Keratinocyte (primary cell): ENCODE results near the gene SH3BGRL3. TPM values are rescaled to one million over a fixed set of nuclear protein-coding genes. Genes with fewer than 3 reads are reported as not detected.
"Not testable (repeated sequence)": the region's sequence is repeated elsewhere in the genome, so short reads cannot be mapped to it uniquely, and the experiment has no call there.

Source experiments
- DNase-seq: peaks from one replicate; pipeline ENCODE4 v3.0.0-alpha.2; 2011; ENCODE audit warnings: low read depth, missing footprints, low spot score
- FAIRE-seq: peaks from 2 replicates; lab custom pipeline; 2011; peaks lifted over from hg19 to GRCh38; lab: Jason Lieb, UNC
- H2AFZ ChIP-seq: 2 replicates; pipeline ENCODE4 v1.6.0; 2012; ENCODE audit warnings: low read length, control low read depth, inconsistent platforms; ENCODE audit not compliant: control insufficient read depth
- H3K27ac ChIP-seq: 2 replicates; pipeline ENCODE4 v1.5.1; 2011; ENCODE audit warnings: low read length; ENCODE audit not compliant: control insufficient read depth, insufficient read depth
- H3K27me3 ChIP-seq: 3 replicates; pipeline ENCODE4 v1.6.0; 2011; ENCODE audit warnings: low read length; ENCODE audit not compliant: control insufficient read depth, insufficient read depth; ENCODE audit errors: extremely low read depth
- H3K36me3 ChIP-seq, 2 experiments: 2 replicates in 1 of 2; 3 replicates in 1 of 2; pipeline ENCODE4 v1.5.1; 2011; ENCODE audit warnings: low read length in 2 of 2, mild to moderate bottlenecking in 1 of 2; ENCODE audit not compliant: control insufficient read depth in 2 of 2, insufficient read depth in 2 of 2; ENCODE audit errors: extremely low read depth in 1 of 2
- H3K4me1 ChIP-seq: 3 replicates; pipeline ENCODE4 v1.5.1; 2011; ENCODE audit warnings: low read length; ENCODE audit not compliant: control insufficient read depth, insufficient read depth; ENCODE audit errors: extremely low read depth
- H3K4me2 ChIP-seq: 3 replicates; pipeline ENCODE4 v1.6.0; 2011; ENCODE audit warnings: low read depth, low read length; ENCODE audit not compliant: control insufficient read depth, insufficient read depth; ENCODE audit errors: extremely low read depth
- H3K4me3 ChIP-seq, 3 experiments: fragments of 200-600 bp in 1 of 3; sonication (generic) in 1 of 3; 2 replicates in 2 of 3; 3 replicates in 1 of 3; pipeline ENCODE4 v1.5.1; 2011 to 2016; ENCODE audit warnings: low read length in 3 of 3, mild to moderate bottlenecking in 3 of 3, control low read depth in 2 of 3, inconsistent platforms in 1 of 3, low read depth in 1 of 3, mixed read lengths in 1 of 3, mixed run types in 1 of 3, moderate library complexity in 1 of 3; ENCODE audit not compliant: control insufficient read depth in 2 of 3, insufficient read depth in 2 of 3; ENCODE audit errors: extremely low read depth in 1 of 3
- H3K79me2 ChIP-seq: 2 replicates; pipeline ENCODE4 v1.6.0; 2012; ENCODE audit warnings: low read length; ENCODE audit not compliant: control insufficient read depth, insufficient read depth
- H3K9ac ChIP-seq: 3 replicates; pipeline ENCODE4 v1.6.0; 2011; ENCODE audit warnings: low read length; ENCODE audit not compliant: control insufficient read depth, insufficient read depth; ENCODE audit errors: extremely low read depth
- H3K9me1 ChIP-seq: 3 replicates; pipeline ENCODE4 v1.6.0; 2011; ENCODE audit warnings: low read length; ENCODE audit not compliant: control insufficient read depth, insufficient read depth; ENCODE audit errors: extremely low read depth
- H3K9me3 ChIP-seq: 2 replicates; pipeline ENCODE4 v1.5.1; 2012; ENCODE audit warnings: low read depth, low read length; ENCODE audit not compliant: control insufficient read depth
- H4K20me1 ChIP-seq: 3 replicates; pipeline ENCODE4 v1.6.0; 2011; ENCODE audit warnings: low read length; ENCODE audit not compliant: control insufficient read depth, insufficient read depth; ENCODE audit errors: extremely low read depth
- EZH2 ChIP-seq: IDR thresholded peaks from one replicate; pipeline ENCODE4 v1.6.1; 2012; ENCODE audit warnings: inconsistent platforms, mild to moderate bottlenecking, low read length, moderate library complexity
- dilution Hi-C: fragments of 300-500 bp; cut with MboI; formaldehyde crosslinking; loops from one replicate; pipeline ENCODE4 v1.7.0; 2020; ENCODE audit warnings: low sequenced_read_pairs; ENCODE audit not compliant: extremely low pct_ligation_motif_present
- polyA minus RNA-seq, 3 experiments: library from RNA; depleted of rRNA, polyadenylated mRNA; stranded (reverse); fragments of >200 nt; gene quantifications; 1 replicate in 1 of 3; 2 replicates in 1 of 3; 3 replicates in 1 of 3; pipeline ENCODE4 v1.2.3, GENCODE V29; 2011
- polyA plus RNA-seq, 5 experiments: library from polyadenylated mRNA; depleted of rRNA in 3 of 5; stranded (reverse) in 3 of 5; stranded (forward) in 1 of 5; unstranded in 1 of 5; fragments of >200 nt; gene quantifications; 1 replicate in 1 of 5; 2 replicates in 3 of 5; 3 replicates in 1 of 5; pipeline versions ENCODE4 v1.2.1 to v1.2.3, GENCODE V29; 2011 to 2012; ENCODE audit warnings: missing spikeins in 2 of 5, low read depth in 1 of 5, low replicate concordance in 1 of 5
- TF ChIP-seq, protein P1 (sequence below), 3 experiments: IDR thresholded peaks in 1 of 3; conservative IDR thresholded peaks in 1 of 3; optimal IDR thresholded peaks in 1 of 3; 2 replicates in 2 of 3; 3 replicates in 1 of 3; pipeline versions ENCODE3 to v1.5.1; 2011; ENCODE audit warnings: low read length in 3 of 3, mild to moderate bottlenecking in 3 of 3, moderate library complexity in 2 of 3, control low read depth in 1 of 3, inconsistent platforms in 1 of 3; ENCODE audit not compliant: insufficient read depth in 2 of 3; ENCODE audit errors: extremely low read depth in 1 of 3

The SH3BGRL3 gene
- polyA plus RNA-seq (175 to 234 TPM (median 196 TPM) in 3 replicates), polyA minus RNA-seq (286 to 540 TPM (median 528 TPM) in 3 replicates)
- 246 TPM for polyA plus RNA-seq (2011; ENCODE audit: low read depth)
- polyA plus RNA-seq (2011; cell fraction: cytosol; rRNA removed) = 423 and 444 TPM in 2 replicates
- polyA plus RNA-seq (2011; cell fraction: nucleus; rRNA removed) = 84.2 and 96.0 TPM in 2 replicates
- polyA plus RNA-seq (2012; ENCODE audit: low replicate concordance) = 453 and 651 TPM in 2 replicates
- 456 TPM for polyA minus RNA-seq (2011; cell fraction: cytosol; rRNA and poly(A)+ RNA removed)
- polyA minus RNA-seq (2011; cell fraction: nucleus; rRNA and poly(A)+ RNA removed) = 61.4 and 74.5 TPM in 2 replicates

DNA sequence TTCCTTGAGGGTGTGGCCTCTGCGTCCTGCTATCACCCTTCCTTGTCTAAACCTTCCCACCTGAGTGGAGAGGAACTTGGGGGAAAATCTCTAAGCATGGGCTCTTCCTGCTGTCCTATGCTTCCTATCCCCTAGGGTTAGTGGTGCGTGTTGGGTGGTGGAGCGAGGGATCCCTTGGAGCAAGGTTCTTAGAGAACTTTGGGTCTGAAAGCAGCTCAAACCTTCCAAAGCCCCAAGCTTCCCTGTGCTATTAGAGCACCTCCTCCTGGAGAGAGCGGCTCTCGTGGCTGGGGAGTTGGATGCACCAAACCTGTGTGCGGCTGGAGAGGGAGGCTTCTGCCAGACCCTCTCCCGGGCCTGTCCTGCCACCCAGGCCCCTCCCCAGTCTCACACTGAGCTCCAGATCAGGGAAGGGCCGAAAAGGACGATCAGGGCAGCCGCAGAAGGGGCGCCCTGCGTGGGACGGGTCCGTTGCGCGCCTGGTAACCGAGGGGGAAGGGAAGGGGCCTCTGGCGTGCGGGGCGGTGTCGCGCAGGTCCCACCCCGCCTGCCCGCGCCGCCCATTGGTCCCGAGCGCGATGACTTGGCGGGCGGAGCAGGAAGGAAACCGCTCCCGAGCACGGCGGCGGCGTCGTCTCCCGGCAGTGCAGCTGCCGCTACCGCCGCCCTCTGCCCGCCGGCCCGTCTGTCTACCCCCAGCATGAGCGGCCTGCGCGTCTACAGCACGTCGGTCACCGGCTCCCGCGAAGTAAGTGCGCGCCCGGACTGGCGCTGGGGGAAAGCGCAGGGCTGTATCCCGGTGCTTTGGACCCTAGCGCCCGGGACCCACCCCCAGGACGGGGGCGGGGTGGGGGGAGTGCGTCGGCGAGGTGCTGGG lies at the start of gene SH3BGRL3:
TSS of gene SH3BGRL3 (plus strand) at position 631 of the 877 bp plus-strand sequence. CDS start at position 701, 70 bp downstream.
- peak within 1 kb of the TSS; percentile 75 to 86 (median 78) for H3K4me3 ChIP-seq
- peaks cover 3% of the 10 kb centered on the region for H3K9me1 ChIP-seq
- FAIRE-seq (no peak), DNase-seq (peak; percentile 46)
- no peaks in the 10 kb centered on the region for H3K27me3 ChIP-seq
- H2AFZ ChIP-seq = peak within 1 kb of the TSS; percentile 39
- H3K4me2 ChIP-seq = peak within 1 kb of the TSS; percentile 94
- dilution Hi-C loops = no loop called here
- H3K9ac ChIP-seq = peak within 1 kb of the TSS; percentile 77
- H3K4me1 ChIP-seq = peaks cover 79% of the 10 kb centered on the region
- peaks cover 18 to 34% of the 10 kb centered on the region in 2 experiments for H3K36me3 ChIP-seq
- no peak for TF ChIP-seq EZH2
- TF ChIP-seq, protein P1, sequence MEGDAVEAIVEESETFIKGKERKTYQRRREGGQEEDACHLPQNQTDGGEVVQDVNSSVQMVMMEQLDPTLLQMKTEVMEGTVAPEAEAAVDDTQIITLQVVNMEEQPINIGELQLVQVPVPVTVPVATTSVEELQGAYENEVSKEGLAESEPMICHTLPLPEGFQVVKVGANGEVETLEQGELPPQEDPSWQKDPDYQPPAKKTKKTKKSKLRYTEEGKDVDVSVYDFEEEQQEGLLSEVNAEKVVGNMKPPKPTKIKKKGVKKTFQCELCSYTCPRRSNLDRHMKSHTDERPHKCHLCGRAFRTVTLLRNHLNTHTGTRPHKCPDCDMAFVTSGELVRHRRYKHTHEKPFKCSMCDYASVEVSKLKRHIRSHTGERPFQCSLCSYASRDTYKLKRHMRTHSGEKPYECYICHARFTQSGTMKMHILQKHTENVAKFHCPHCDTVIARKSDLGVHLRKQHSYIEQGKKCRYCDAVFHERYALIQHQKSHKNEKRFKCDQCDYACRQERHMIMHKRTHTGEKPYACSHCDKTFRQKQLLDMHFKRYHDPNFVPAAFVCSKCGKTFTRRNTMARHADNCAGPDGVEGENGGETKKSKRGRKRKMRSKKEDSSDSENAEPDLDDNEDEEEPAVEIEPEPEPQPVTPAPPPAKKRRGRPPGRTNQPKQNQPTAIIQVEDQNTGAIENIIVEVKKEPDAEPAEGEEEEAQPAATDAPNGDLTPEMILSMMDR (optimal IDR thresholded peaks at IDR 0.05 in 1 of 3, IDR thresholded peaks at IDR 0.05 in 1 of 3, conservative IDR thresholded peaks at IDR 0.05 in 1 of 3; ENCODE audit: extremely low read depth in 1 of 3, insufficient read depth in 2 of 3, low read length in 3 of 3) = peak in 2 of 3 experiments; percentile 62 to 67
- H3K27ac ChIP-seq = peak within 1 kb of the TSS; percentile 95
- peaks cover 21% of the 10 kb centered on the region for H3K79me2 ChIP-seq
- H3K9me3 ChIP-seq = no peaks in the 10 kb centered on the region
- peaks cover 13% of the 10 kb centered on the region for H4K20me1 ChIP-seq

DNA sequence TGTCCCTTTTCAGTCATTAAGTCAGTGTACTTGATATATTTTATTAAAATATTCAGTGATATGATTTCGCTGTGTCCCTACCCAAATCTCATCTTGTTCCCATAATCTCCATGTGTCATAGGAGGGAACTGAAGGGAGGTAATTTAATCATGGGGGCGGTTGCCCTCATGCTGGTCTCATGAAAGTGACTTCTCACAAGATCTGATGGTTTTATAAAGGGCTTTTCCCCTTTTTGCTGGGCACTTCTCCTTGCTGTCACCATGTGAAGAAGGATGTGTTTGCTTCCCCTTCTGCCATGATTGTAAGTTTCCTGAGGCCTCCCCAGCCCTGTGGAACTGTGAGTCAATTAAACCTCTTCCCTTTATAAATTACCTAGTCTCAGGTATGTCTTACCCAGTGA lies 49.2 kb upstream of the SH3BGRL3 start:
- H3K36me3 ChIP-seq, H3K4me2 ChIP-seq, H3K9me3 ChIP-seq, H3K27me3 ChIP-seq, H3K4me1 ChIP-seq, DNase-seq, H3K9me1 ChIP-seq, H3K4me3 ChIP-seq, H3K9ac ChIP-seq, H2AFZ ChIP-seq, H4K20me1 ChIP-seq, FAIRE-seq, H3K27ac ChIP-seq, dilution Hi-C loops: not testable (repeated sequence)
- H3K79me2 ChIP-seq = peaks cover 15% of the 10 kb centered on the region
